NCI-H2196 treated with DMSO at 0.1 percent for 48 hours (cell line): ENCODE results near the gene NADSYN1.

Experiments
- DNase-seq: peaks from one replicate; lab custom pipeline; 2025; ENCODE audit not compliant: unreplicated experiment; lab: John Stamatoyannopoulos, UW

NADSYN1 gene

DNA sequence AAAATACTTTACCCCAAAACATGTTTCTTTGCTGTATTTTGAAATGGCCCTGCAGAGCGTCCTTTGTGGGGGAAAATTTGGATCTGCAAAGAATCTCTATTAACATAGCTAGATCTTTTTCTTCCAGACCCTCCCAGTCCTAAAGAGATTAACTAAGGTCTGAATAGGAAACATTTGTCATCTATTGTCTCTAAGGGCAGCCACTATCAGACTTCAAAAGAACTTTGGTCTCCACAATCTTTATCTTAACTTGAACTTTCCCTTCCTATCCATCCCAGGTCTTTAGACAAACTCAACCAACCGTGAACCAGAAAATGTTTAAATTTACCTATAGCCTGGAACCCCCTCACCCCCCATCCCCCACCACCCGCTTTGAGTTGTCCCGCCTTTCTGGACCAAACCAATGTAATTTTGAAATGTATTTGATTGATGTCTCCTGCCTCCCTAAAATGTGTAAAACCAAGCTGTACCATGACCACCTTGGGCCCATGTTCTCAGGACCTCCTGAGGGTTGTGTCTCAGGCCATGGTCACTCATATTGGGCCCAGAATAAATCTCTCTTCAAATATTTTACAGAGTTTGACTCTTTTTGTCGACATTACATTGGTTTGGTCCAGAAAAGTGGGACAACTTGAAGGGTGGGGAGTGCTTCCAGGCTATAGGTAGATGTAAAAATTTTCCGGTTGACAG lies 91.7 kb downstream of the NADSYN1 start:
- DNase-seq: no peak

DNA sequence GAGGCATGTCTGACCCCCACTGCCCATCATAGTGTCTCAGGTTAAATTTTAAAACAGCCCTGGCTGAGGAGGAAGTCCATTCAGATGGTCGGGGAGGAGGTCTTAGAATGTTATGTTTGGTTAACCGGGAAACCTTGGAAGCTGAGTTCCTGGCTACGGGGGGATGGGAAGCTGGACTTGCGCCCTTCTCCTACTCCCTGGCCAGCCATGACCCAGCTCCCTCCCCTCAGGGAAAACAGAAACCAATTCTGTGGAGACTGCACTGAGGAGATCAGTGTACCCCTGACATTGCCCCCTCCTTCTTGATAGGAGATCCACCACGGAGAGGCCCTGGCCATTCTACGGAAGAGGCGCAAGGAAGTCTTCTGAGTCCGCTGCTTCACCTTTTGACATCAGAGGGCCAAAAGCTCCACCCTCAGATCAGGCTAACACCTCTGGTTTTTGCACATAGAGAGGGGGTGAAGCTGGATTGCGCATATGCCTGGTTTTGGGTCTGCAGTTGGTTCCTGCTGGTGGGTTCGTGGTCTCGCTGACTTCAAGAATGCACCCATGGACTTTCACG lies 92.5 kb downstream of the NADSYN1 start:
- DNase-seq: no peak

DNA sequence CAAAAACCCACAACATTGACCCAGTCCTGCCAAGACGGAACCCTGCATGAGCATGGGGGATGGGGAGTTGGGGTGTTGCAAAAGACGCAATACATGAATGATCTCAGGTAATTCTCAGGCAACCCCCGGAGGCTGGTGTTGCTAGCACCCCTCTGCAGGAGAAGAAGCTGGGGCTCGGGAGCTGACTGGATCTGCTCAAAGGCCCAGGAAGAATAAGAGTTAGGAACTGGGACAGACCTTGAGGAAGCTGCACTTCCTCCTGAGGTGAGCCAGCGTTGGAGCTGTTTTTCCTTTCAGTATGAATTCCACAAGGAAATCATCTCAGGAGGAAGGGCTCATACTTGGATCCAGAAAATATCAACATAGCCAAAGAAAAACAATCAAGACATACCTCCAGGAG lies 95.1 kb downstream of the NADSYN1 start, which contains the start of gene KRTAP5-9:
Gene KRTAP5-9 (plus strand): TSS at position 301 of the 400 bp plus-strand sequence. CDS start 238 bp downstream, outside the sequence.
- DNase-seq: no peak

DNA sequence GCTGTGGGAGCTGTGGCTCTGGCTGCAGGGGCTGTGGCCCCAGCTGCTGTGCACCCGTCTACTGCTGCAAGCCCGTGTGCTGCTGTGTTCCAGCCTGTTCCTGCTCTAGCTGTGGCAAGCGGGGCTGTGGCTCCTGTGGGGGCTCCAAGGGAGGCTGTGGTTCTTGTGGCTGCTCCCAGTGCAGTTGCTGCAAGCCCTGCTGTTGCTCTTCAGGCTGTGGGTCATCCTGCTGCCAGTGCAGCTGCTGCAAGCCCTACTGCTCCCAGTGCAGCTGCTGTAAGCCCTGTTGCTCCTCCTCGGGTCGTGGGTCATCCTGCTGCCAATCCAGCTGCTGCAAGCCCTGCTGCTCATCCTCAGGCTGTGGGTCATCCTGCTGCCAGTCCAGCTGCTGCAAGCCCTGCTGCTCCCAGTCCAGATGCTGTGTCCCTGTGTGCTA lies 95.7 kb downstream of the NADSYN1 start:
- DNase-seq: no peak
